ENCODE data around the gene IER3. TPM values are rescaled to one million over a fixed set of nuclear protein-coding genes. Genes with fewer than 3 reads are reported as not detected.

The IER3 gene
- total and polyA plus RNA-seq, 2 of the 13 experiments (the other 11 are each of a cell fraction or from before 2014, with no cell fraction given) = 51.1 to 131 TPM

- TF ChIP-seq ATRX (CRISPR knock-in tag; IDR thresholded peaks at IDR 0.05; ENCODE audit: borderline replicate concordance) (no peak), AGO2 (optimal IDR thresholded peaks at IDR 0.05; ENCODE audit: low read depth, low read length) (no peak), SPEN (CRISPR knock-in tag; IDR thresholded peaks at IDR 0.05; ENCODE audit: low read depth) (no peak), ZGPAT (CRISPR knock-in tag; IDR thresholded peaks at IDR 0.05) (0 out of 2 replicates have a peak, but pooled peaks have one; percentile 7)
Measured at GRCh38 chr6:30769853-30770524, 25.6 kb upstream of the IER3 start (continued).

- ChIA-PET CTCF (ENCODE audit: low intra/inter-chr PET ratio, low total read pairs) (no interaction called here), POLR2A (interaction anchor here (0.6 to 11.8 kb wide), 18 partner anchors 8 to 241 kb away, joined by 3 to 414 read pairs (median 11); partner anchors contain the start of genes DDR1, FLOT1, IER3 and MRPS18B)
- DNase-seq (ENCODE audit: low spot score) = peak; percentile 96
- Histone ChIP-seq H3K36me3 (replicated peaks in 1 of 2; ENCODE audit: control insufficient read depth in 1 of 2, insufficient read depth in 2 of 2, low read length in 2 of 2) (no peaks in the 10 kb centered on the region), H3K4me2 (ENCODE audit: low read depth, low read length) (peak overlapping the region; percentile 90), H3K4me1 (ENCODE audit: insufficient read depth, low read length) (peaks cover 79% of the 10 kb centered on the region), H3K9ac (ENCODE audit: insufficient read depth, low read depth, low read length) (peak overlapping the region; percentile 93), H3K4me3 (replicated peaks in 1 of 3; ENCODE audit: insufficient read depth in 1 of 3, low read depth in 2 of 3, low read length in 3 of 3) (peak overlapping the region; percentile 35 to 69 (median 44)), H4K20me1 (ENCODE audit: insufficient read depth, low read length) (no peaks in the 10 kb centered on the region), H2AFZ (ENCODE audit: low read length) (no peak overlapping the region), H3K27me3 (ENCODE audit: control insufficient read depth in 1 of 2, insufficient read depth in 2 of 2, low read length in 2 of 2) (no peaks in the 10 kb centered on the region), H3K9me3 (ENCODE audit: low read length) (no peaks in the 10 kb centered on the region), H3K79me2 (ENCODE audit: insufficient read depth, low read length) (no peaks in the 10 kb centered on the region), H3K27ac (ENCODE audit: extremely low read length, insufficient read depth, low read length) (peak overlapping the region; percentile 98)
- ATAC-seq = peak; percentile 90
- 8% methylated on average over 14 of the region's 16 CpGs for WGBS (ENCODE audit: low lambda C conversion rate)
- peak; percentile 61 for FAIRE-seq
- intact Hi-C loops (cut with micrococcal nuclease; ENCODE audit: unreplicated experiment) (loop anchor here (1.0 to 2.0 kb wide), 3 partner anchors 12 to 60 kb away; partner anchors contain the start of gene IER3), in situ Hi-C loops (cut with HindIII; ENCODE audit: extremely low pct_ligation_motif_present, low pct_unique_long_range_greater_than_20kb) (no loop called here)
- BruUV-seq (replicated peaks) = TSS peak; percentile 97
- TF ChIP-seq ZNF280B (CRISPR knock-in tag; IDR thresholded peaks at IDR 0.05; ENCODE audit: borderline replicate concordance) = no peak
- TF ChIP-seq ZNF616 (CRISPR knock-in tag; IDR thresholded peaks at IDR 0.05; ENCODE audit: low read depth) = 0 out of 2 replicates have a peak, but pooled peaks have one; percentile 5
- no peak for TF ChIP-seq SETDB1 (CRISPR knock-in tag; IDR thresholded peaks at IDR 0.05; ENCODE audit: borderline replicate concordance)
- TF ChIP-seq SMYD3 (CRISPR knock-in tag; IDR thresholded peaks at IDR 0.05) = 0 out of 2 replicates have a peak, but pooled peaks have one; percentile 6
- TF ChIP-seq SRSF9 (IDR thresholded peaks at IDR 0.05; ENCODE audit: borderline replicate concordance, insufficient read depth, low read depth, low read length, poor library complexity, severe bottlenecking) = no peak
- TF ChIP-seq NR1H2 (CRISPR knock-in tag; IDR thresholded peaks at IDR 0.05; ENCODE audit: borderline replicate concordance, low read depth) = no peak
- TF ChIP-seq ZNF546 (CRISPR knock-in tag; conservative IDR thresholded peaks at IDR 0.05) = peak; percentile 21; the same call in 1 of the 2 replicates
- peak; percentile 73; the same call in 1 of the 2 replicates for TF ChIP-seq MTA1 (CRISPR knock-in tag; IDR thresholded peaks at IDR 0.05; ENCODE audit: borderline replicate concordance)
- TF ChIP-seq JUN (CRISPR knock-in tag; IDR thresholded peaks at IDR 0.05) = peak; percentile 99
- peak; percentile 97 for TF ChIP-seq TEAD3 (CRISPR knock-in tag; optimal IDR thresholded peaks at IDR 0.05; ENCODE audit: borderline replicate concordance)
- 0 out of 2 replicates have a peak, but pooled peaks have one; percentile 73 for TF ChIP-seq ATF1 (CRISPR knock-in tag; IDR thresholded peaks at IDR 0.05)
- peak; percentile 89 for TF ChIP-seq SP5 (CRISPR knock-in tag; IDR thresholded peaks at IDR 0.05; ENCODE audit: borderline replicate concordance, low read depth)
- peak; percentile 57; the same call in 1 of the 2 replicates for TF ChIP-seq ZNF879 (CRISPR knock-in tag; IDR thresholded peaks at IDR 0.05)
- 0 out of 2 replicates have a peak, but pooled peaks have one; percentile 23 for TF ChIP-seq RELA (CRISPR knock-in tag; IDR thresholded peaks at IDR 0.05)
Measured at GRCh38 chr6:30769088-30769852, 24.9 kb upstream of the IER3 start.
